ENCODE results near the gene SLC44A4.
A peak's percentile ranks its signal among the peaks of the same experiment; 100 is the strongest.
"Not testable (repeated sequence)": the region's sequence is repeated elsewhere in the genome, so short reads cannot be mapped to it uniquely, and the experiment has no call there.

Gene SLC44A4

GRCh38 chr6:31859923-31860322, 18.9 kb downstream of the SLC44A4 start:
- no peak for DNase-seq (ENCODE audit: low read depth in 2 of 2)

- DNase-seq (ENCODE audit: low read depth in 2 of 2) = no peak
These were observed 20.1 kb downstream of the SLC44A4 start for GRCh38 chr6:31858707-31859106.

- not testable (repeated sequence) for DNase-seq (ENCODE audit: low read depth in 2 of 2)
These were observed 21.0 kb downstream of the SLC44A4 start for GRCh38 chr6:31857774-31858173.

- not testable (repeated sequence) for DNase-seq (ENCODE audit: low read depth in 2 of 2)
These were observed 26.6 kb downstream of the SLC44A4 start for GRCh38 chr6:31851980-31852718.

- no peak for DNase-seq (ENCODE audit: low read depth in 2 of 2)
These were observed 27.3 kb downstream of the SLC44A4 start for GRCh38 chr6:31851485-31851832.

- no peak for DNase-seq (ENCODE audit: low read depth in 2 of 2)
These were observed 27.9 kb downstream of the SLC44A4 start for GRCh38 chr6:31850765-31851484.

- DNase-seq (ENCODE audit: low read depth in 2 of 2) = no peak
These were observed 31.4 kb downstream of the SLC44A4 start for GRCh38 chr6:31847276-31847978.

GRCh38 chr6:31844507-31844906, 34.3 kb downstream of the SLC44A4 start:
- no peak for DNase-seq (ENCODE audit: low read depth in 2 of 2)

- no peak for DNase-seq (ENCODE audit: low read depth in 2 of 2)
These were observed 36.7 kb downstream of the SLC44A4 start for GRCh38 chr6:31842053-31842452.

- not testable (repeated sequence) for DNase-seq (ENCODE audit: low read depth in 2 of 2)
These were observed 39.0 kb downstream of the SLC44A4 start for GRCh38 chr6:31839779-31840126.

- DNase-seq (ENCODE audit: low read depth in 2 of 2) = no peak
These were observed 39.8 kb downstream of the SLC44A4 start for GRCh38 chr6:31838968-31839367.

- DNase-seq (ENCODE audit: low read depth in 2 of 2) = not testable (repeated sequence)
These were observed 40.7 kb downstream of the SLC44A4 start for GRCh38 chr6:31838114-31838553.

- DNase-seq (ENCODE audit: low read depth in 2 of 2) = no peak
These were observed 41.3 kb downstream of the SLC44A4 start for GRCh38 chr6:31837369-31838113.

- DNase-seq (ENCODE audit: low read depth in 2 of 2) = no peak
These were observed 42.1 kb downstream of the SLC44A4 start for GRCh38 chr6:31836474-31837368.

- DNase-seq (ENCODE audit: low read depth in 2 of 2) = no peak
These were observed 42.7 kb downstream of the SLC44A4 start for GRCh38 chr6:31836047-31836473.

GRCh38 chr6:31834367-31835250, 44.2 kb downstream of the SLC44A4 start:
- DNase-seq (ENCODE audit: low read depth in 2 of 2) = peak; percentile 52 to 63

- no peak for DNase-seq (ENCODE audit: low read depth in 2 of 2)
These were observed 47.2 kb downstream of the SLC44A4 start for GRCh38 chr6:31831350-31832215.

GRCh38 chr6:31830886-31831335, 47.9 kb downstream of the SLC44A4 start:
- DNase-seq (ENCODE audit: low read depth in 2 of 2) = no peak
